NB4 (cell line): ENCODE results near the gene CLDN18.

ENCODE experiments used
- MYC ChIP-seq: IDR thresholded peaks from 2 replicates; pipeline ENCODE4 v1.6.1; 2011; ENCODE audit warnings: low read depth, low read length
- POLR2A ChIP-seq: IDR thresholded peaks from 2 replicates; pipeline ENCODE4 v1.6.1; 2011; ENCODE audit warnings: mild to moderate bottlenecking; ENCODE audit not compliant: insufficient read length; ENCODE audit errors: extremely low read depth
- TF ChIP-seq, protein P1 (sequence below): IDR thresholded peaks from one replicate; pipeline ENCODE4 v1.5.1; 2012; ENCODE audit warnings: low read depth, low read length

DNA sequence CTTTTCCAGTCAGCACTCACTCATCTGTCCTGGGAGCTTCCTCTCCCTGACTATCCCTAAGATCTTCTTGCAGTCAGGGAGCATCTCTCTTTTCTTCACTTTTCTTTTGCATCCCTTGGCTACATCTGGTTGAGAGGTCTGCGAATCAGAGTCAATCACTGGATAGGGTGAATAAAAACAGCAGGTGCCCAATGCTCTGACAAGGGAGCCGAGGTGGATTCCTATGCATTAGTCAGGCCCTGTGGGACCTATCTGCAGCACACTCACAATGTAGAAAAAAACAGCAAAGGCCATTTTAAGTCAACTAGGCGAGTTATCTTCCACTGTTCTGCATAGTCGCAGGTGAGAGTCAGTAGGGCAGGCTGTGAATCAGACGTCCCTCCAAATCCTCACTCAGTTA, 69.9 kb downstream of the CLDN18 start:
- TF ChIP-seq, protein P1, sequence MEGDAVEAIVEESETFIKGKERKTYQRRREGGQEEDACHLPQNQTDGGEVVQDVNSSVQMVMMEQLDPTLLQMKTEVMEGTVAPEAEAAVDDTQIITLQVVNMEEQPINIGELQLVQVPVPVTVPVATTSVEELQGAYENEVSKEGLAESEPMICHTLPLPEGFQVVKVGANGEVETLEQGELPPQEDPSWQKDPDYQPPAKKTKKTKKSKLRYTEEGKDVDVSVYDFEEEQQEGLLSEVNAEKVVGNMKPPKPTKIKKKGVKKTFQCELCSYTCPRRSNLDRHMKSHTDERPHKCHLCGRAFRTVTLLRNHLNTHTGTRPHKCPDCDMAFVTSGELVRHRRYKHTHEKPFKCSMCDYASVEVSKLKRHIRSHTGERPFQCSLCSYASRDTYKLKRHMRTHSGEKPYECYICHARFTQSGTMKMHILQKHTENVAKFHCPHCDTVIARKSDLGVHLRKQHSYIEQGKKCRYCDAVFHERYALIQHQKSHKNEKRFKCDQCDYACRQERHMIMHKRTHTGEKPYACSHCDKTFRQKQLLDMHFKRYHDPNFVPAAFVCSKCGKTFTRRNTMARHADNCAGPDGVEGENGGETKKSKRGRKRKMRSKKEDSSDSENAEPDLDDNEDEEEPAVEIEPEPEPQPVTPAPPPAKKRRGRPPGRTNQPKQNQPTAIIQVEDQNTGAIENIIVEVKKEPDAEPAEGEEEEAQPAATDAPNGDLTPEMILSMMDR: no peak
- TF ChIP-seq MYC (no peak), POLR2A (no peak)
